ENCODE data around the gene MYL4.
"Not testable (repeated sequence)": the region's sequence is repeated elsewhere in the genome, so short reads cannot be mapped to it uniquely, and the experiment has no call there.

Gene MYL4

GRCh38 chr17:47208744-47209488, at the start of gene MYL4:
Gene MYL4, plus strand, starts transcription at chr17:47209348. Its CDS starts 75 bp downstream, at chr17:47209423.
- no peak for DNase-seq

GRCh38 chr17:47162013-47162622, 47.0 kb upstream of the MYL4 start:
- no peak for DNase-seq

GRCh38 chr17:47164263-47164662, 44.9 kb upstream of the MYL4 start:
- no peak for DNase-seq

- no peak for DNase-seq
Observed at GRCh38 chr17:47165137-47165536, 44.0 kb upstream of the MYL4 start.

- DNase-seq = not testable (repeated sequence)
Observed at GRCh38 chr17:47166854-47167253, 42.3 kb upstream of the MYL4 start.

- not testable (repeated sequence) for DNase-seq
Observed at GRCh38 chr17:47168896-47169295, 40.3 kb upstream of the MYL4 start.

- no peak for DNase-seq
Observed at GRCh38 chr17:47170710-47171109, 38.4 kb upstream of the MYL4 start.

- no peak for DNase-seq
Observed at GRCh38 chr17:47172696-47173565, 36.2 kb upstream of the MYL4 start.

GRCh38 chr17:47174823-47175222, 34.3 kb upstream of the MYL4 start:
- DNase-seq = not testable (repeated sequence)

GRCh38 chr17:47176389-47176826, 32.7 kb upstream of the MYL4 start:
- DNase-seq = no peak

- DNase-seq = no peak
Observed at GRCh38 chr17:47177261-47177660, 31.9 kb upstream of the MYL4 start.

- DNase-seq = no peak
Observed at GRCh38 chr17:47179141-47179540, 30.0 kb upstream of the MYL4 start.

- no peak for DNase-seq
Observed at GRCh38 chr17:47180337-47180736, 28.8 kb upstream of the MYL4 start.

- not testable (repeated sequence) for DNase-seq
Observed at GRCh38 chr17:47180988-47181387, 28.2 kb upstream of the MYL4 start.

GRCh38 chr17:47184681-47185080, 24.5 kb upstream of the MYL4 start:
- no peak for DNase-seq

- peak; percentile 32 for DNase-seq
Observed at GRCh38 chr17:47188271-47188875, 20.8 kb upstream of the MYL4 start.

GRCh38 chr17:47188876-47189731, 20.0 kb upstream of the MYL4 start, which contains the start of gene CDC27:
Gene CDC27, minus strand, starts transcription at chr17:47189295. Its CDS starts 123 bp downstream, at chr17:47189172.
- peak; percentile 99 for DNase-seq

- DNase-seq = no peak
Observed at GRCh38 chr17:47189732-47190237, 19.4 kb upstream of the MYL4 start.

GRCh38 chr17:47190243-47190642, 18.9 kb upstream of the MYL4 start:
- DNase-seq = no peak

GRCh38 chr17:47190770-47191169, 18.4 kb upstream of the MYL4 start:
- DNase-seq = no peak

- DNase-seq = no peak
Observed at GRCh38 chr17:47192554-47192953, 16.6 kb upstream of the MYL4 start.

Data from kidney glomerular epithelial cell (primary cell).